Activated CD4-positive, alpha-beta memory T cell treated with anti-CD3 and anti-CD28 coated beads for 36 hours (primary cell): ENCODE results near the gene LTF. TPM values are rescaled to one million over a fixed set of nuclear protein-coding genes. Genes with fewer than 3 reads are reported as not detected.

ENCODE experiments used
- CTCF ChIA-PET: fragments of 350-600 bp; sonication (Branson Sonifier 250); formaldehyde crosslinking; loops from one replicate; lab custom pipeline; 2021; ENCODE audit warnings: antibody characterized with exemption, inconsistent platforms; lab: Charles Lee
- POLR2A ChIA-PET: fragments of 350-600 bp; sonication (Branson Sonifier 250); formaldehyde crosslinking; loops from one replicate; lab custom pipeline; 2021; ENCODE audit warnings: antibody characterized with exemption; lab: Charles Lee
- DNase-seq: peaks from one replicate; pipeline ENCODE4 v3.0.0-alpha.2; 2020
- H3K27ac Mint-ChIP-seq: one replicate; pipeline ENCODE4 v1.8.0; 2021; ENCODE audit warnings: mixed read lengths
- H3K27me3 Mint-ChIP-seq: one replicate; pipeline ENCODE4 v1.8.0; 2021; ENCODE audit warnings: mixed read lengths
- H3K36me3 Mint-ChIP-seq: one replicate; pipeline ENCODE4 v1.8.0; 2021; ENCODE audit warnings: mixed read lengths
- H3K4me1 Mint-ChIP-seq: one replicate; pipeline ENCODE4 v1.8.0; 2021; ENCODE audit warnings: low read depth, mixed read lengths
- H3K4me3 Mint-ChIP-seq: one replicate; pipeline ENCODE4 v1.8.0; 2021; ENCODE audit warnings: mild to moderate bottlenecking, mixed read lengths
- H3K9me3 Mint-ChIP-seq: one replicate; pipeline ENCODE4 v1.8.0; 2021; ENCODE audit warnings: mixed read lengths
- intact Hi-C: fragments of 100-400 bp; cut with micrococcal nuclease; formaldehyde crosslinking; loops from one replicate; pipeline ENCODE4 v1.15.1; 2023
- total RNA-seq, 2 experiments: library from RNA; stranded (reverse); gene quantifications; one replicate each; pipeline ENCODE4 v1.2.3, GENCODE V29; 2021

The LTF gene
- total RNA-seq, 2 experiments from 2014 or later: not detected

DNA sequence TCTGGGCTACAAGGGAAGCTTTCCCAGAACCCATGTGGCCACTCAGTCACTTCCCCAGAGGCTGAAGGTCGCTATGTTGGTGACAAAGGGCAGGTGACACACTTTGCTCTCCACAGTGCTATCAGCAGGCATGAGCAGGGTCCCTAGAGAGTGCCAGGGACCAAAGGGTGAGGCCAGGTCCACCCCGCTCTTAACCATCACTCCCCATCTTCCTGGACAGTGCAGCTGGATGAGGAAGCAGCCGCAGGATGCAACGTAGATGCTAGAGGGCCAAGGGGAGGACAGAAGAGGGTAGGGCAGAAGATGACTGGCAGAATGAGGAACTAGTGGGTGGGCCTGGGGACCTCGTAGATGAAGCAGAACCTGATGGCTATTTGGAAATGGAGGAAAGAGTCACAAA, 13.6 kb upstream of the LTF start:
- no peak overlapping the region for H3K27ac Mint-ChIP-seq
- H3K36me3 Mint-ChIP-seq: peaks cover 4% of the 10 kb centered on the region
- no peaks in the 10 kb centered on the region for H3K4me1 Mint-ChIP-seq
- no peak for DNase-seq
- H3K4me3 Mint-ChIP-seq: no peak overlapping the region
- H3K9me3 Mint-ChIP-seq: peaks cover 14% of the 10 kb centered on the region
- peaks cover 19% of the 10 kb centered on the region for H3K27me3 Mint-ChIP-seq
- POLR2A ChIA-PET: no interaction called here
- CTCF ChIA-PET: interaction anchor here (1.3 kb wide), 1 partner anchor 10 kb away, joined by 6 read pairs; no protein-coding TSS in a partner anchor
- intact Hi-C loops: no loop called here

DNA sequence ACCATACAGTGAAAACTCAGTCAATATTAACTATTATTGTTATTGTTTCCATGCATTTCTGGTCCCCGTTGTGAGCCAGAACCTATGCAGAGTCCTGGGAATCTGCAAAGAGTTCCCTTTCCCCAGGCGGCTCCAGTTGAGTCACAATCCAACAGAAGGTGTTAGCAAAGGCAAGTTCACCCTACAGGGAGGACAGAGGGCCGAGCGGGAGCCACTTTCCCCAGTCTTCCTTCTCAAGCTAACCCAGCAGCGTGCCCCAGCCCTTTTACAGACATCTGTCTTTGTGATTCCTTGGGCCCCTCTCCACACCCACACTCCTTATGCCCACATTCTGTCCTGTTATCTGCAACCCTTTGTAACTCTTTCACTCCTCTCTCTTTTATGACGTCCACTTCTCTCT, 13.1 kb upstream of the LTF start:
- H3K27ac Mint-ChIP-seq: no peak overlapping the region
- H3K9me3 Mint-ChIP-seq: peaks cover 14% of the 10 kb centered on the region
- intact Hi-C loops: no loop called here
- no peaks in the 10 kb centered on the region for H3K4me1 Mint-ChIP-seq
- POLR2A ChIA-PET: no interaction called here
- peaks cover 24% of the 10 kb centered on the region for H3K27me3 Mint-ChIP-seq
- CTCF ChIA-PET: interaction anchor here (1.3 kb wide), 1 partner anchor 11 kb away, joined by 6 read pairs; no protein-coding TSS in a partner anchor
- DNase-seq: no peak
- H3K36me3 Mint-ChIP-seq: peaks cover 4% of the 10 kb centered on the region
- no peak overlapping the region for H3K4me3 Mint-ChIP-seq

GRCh38 chr3:46477145-46477544, 12.4 kb upstream of the LTF start:
- no peak for DNase-seq
- Mint-ChIP-seq H3K9me3 (peaks cover 14% of the 10 kb centered on the region), H3K27ac (no peak overlapping the region), H3K36me3 (peaks cover 4% of the 10 kb centered on the region), H3K4me1 (no peaks in the 10 kb centered on the region), H3K4me3 (no peak overlapping the region), H3K27me3 (peaks cover 25% of the 10 kb centered on the region)
- ChIA-PET POLR2A (no interaction called here), CTCF (interaction anchor here (2.2 kb wide), 1 partner anchor 12 kb away, joined by 12 read pairs; no protein-coding TSS in a partner anchor)
- intact Hi-C loops: no loop called here

DNA sequence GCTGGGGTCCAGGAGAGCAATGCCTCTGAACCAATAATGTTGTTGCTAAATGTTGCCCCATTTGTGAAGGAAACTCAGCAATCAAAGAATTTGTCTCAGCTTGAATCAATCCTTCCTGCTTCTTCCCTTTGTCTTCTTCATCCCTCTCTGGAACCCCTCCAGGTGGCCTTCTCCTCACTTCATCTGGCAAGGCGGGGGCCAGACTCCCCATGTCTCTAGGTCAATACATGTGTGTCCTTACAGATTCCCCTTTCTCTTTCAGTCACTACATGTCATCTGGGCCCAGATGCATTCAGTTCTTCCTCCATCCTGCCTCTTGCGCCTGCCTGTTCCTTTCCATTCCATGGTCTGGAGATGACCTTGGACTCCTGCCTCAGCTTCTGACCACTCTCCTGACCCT, 8.0 kb upstream of the LTF start:
- no peak overlapping the region for H3K4me3 Mint-ChIP-seq
- H3K36me3 Mint-ChIP-seq: peaks cover 4% of the 10 kb centered on the region
- intact Hi-C loops: no loop called here
- no peak for DNase-seq
- ChIA-PET CTCF (interaction anchor here (2.9 kb wide), 1 partner anchor 16 kb away, joined by 14 read pairs; no protein-coding TSS in a partner anchor), POLR2A (no interaction called here)
- no peak overlapping the region for H3K27ac Mint-ChIP-seq
- H3K27me3 Mint-ChIP-seq: peaks cover 17% of the 10 kb centered on the region
- H3K4me1 Mint-ChIP-seq: no peaks in the 10 kb centered on the region
- H3K9me3 Mint-ChIP-seq: peaks cover 14% of the 10 kb centered on the region

DNA sequence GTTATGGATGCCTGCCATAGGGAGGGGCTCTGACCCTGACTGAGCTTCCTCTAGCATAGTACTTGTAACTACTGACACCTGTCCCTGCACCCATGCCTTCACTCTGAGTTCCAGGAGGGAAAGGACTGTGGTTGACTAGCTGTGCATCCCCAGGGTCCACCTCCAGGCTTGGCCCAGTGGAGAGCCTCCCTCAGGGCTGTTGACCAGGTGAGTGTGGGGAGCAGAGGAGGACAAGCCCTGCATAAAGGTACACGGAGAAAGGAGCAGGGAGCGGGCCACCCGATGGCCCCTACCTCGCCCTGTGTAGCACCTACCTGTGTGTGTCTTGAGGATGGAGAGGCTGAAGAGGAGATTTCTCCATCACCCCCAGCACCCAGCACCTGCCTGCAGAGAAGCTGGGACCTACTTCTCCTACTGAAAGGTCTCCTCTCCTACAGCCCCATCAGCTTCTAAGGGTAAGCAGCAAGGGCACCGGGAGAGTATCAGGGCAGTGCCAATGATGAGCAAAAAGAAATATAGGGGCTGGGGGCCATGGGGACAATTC, 6.7 kb upstream of the LTF start:
- intact Hi-C loops: no loop called here
- peaks cover 14% of the 10 kb centered on the region for H3K9me3 Mint-ChIP-seq
- peaks cover 14% of the 10 kb centered on the region for H3K27me3 Mint-ChIP-seq
- peaks cover 4% of the 10 kb centered on the region for H3K36me3 Mint-ChIP-seq
- no peak overlapping the region for H3K27ac Mint-ChIP-seq
- no peak for DNase-seq
- H3K4me3 Mint-ChIP-seq: no peak overlapping the region
- POLR2A ChIA-PET: no interaction called here
- CTCF ChIA-PET: interaction anchor here (1.1 to 2.9 kb wide), 2 partner anchors 17 to 158 kb away, joined by 4 to 14 read pairs; no protein-coding TSS in a partner anchor
- H3K4me1 Mint-ChIP-seq: no peaks in the 10 kb centered on the region

DNA sequence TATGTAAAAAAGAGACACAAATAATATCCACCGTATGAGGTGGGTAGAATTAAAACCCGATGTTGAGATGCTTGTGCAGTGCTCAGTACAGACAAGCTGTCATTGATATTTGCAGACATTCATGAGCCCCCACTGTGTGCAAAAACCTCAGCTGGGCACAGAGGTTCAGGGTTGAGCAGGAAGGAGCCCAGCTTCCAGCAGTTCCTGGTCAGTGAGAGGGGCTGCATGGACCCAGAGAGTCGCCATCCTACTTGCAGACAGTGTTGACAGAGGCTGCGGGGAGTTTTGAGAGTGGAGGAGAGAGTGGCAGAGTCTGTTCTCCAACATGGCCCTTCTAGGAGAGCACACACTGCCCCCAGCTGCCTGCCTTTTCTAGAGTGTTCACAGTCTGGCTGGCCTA, 6.1 kb upstream of the LTF start:
- no peaks in the 10 kb centered on the region for H3K4me1 Mint-ChIP-seq
- no peak overlapping the region for H3K27ac Mint-ChIP-seq
- ChIA-PET POLR2A (no interaction called here), CTCF (interaction anchor here (2.9 kb wide), 1 partner anchor 18 kb away, joined by 14 read pairs; no protein-coding TSS in a partner anchor)
- H3K27me3 Mint-ChIP-seq: peaks cover 14% of the 10 kb centered on the region
- peaks cover 4% of the 10 kb centered on the region for H3K36me3 Mint-ChIP-seq
- no peak overlapping the region for H3K4me3 Mint-ChIP-seq
- DNase-seq: no peak
- peaks cover 14% of the 10 kb centered on the region for H3K9me3 Mint-ChIP-seq
- intact Hi-C loops: no loop called here

DNA sequence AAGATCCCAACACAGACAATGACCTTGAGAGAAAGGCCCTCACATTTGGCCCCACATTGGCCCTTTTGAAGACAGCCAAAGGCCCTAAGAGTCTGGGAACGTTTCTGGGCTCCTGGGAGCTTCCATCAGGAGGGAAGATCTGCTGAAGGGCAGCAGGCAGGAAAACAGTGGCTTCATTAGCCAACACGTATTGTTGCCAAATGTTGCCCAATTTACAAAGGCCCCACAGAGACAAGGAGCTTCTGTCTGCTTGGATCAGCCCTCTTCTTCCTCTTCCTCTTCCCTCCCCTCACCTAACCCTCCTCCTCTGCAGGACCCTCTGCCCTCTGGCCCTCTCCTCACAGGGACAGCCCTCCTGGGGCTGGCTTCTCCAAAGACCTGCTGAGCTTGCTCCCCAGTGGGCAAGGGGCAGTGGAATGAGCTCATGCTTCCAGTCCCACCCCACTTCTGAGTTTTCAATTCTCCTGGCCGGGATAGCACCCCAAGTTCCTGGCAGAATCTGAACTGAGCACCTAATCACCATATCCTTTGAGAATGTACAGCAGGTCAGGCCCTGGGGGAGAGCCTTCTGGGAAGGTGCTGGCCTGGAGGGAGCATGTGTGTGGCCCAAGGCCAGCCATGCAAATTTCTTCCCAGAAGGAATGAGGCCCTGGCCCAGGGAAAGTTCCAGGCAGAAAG, 5.1 kb upstream of the LTF start:
- Mint-ChIP-seq H3K4me1 (no peaks in the 10 kb centered on the region), H3K27ac (no peak overlapping the region), H3K4me3 (no peak overlapping the region), H3K36me3 (peaks cover 4% of the 10 kb centered on the region), H3K9me3 (peaks cover 7% of the 10 kb centered on the region), H3K27me3 (peaks cover 23% of the 10 kb centered on the region)
- POLR2A ChIA-PET: no interaction called here
- no peak for DNase-seq
- intact Hi-C loops: no loop called here
- CTCF ChIA-PET: interaction anchor here (2.9 kb wide), 1 partner anchor 19 kb away, joined by 14 read pairs; no protein-coding TSS in a partner anchor

DNA sequence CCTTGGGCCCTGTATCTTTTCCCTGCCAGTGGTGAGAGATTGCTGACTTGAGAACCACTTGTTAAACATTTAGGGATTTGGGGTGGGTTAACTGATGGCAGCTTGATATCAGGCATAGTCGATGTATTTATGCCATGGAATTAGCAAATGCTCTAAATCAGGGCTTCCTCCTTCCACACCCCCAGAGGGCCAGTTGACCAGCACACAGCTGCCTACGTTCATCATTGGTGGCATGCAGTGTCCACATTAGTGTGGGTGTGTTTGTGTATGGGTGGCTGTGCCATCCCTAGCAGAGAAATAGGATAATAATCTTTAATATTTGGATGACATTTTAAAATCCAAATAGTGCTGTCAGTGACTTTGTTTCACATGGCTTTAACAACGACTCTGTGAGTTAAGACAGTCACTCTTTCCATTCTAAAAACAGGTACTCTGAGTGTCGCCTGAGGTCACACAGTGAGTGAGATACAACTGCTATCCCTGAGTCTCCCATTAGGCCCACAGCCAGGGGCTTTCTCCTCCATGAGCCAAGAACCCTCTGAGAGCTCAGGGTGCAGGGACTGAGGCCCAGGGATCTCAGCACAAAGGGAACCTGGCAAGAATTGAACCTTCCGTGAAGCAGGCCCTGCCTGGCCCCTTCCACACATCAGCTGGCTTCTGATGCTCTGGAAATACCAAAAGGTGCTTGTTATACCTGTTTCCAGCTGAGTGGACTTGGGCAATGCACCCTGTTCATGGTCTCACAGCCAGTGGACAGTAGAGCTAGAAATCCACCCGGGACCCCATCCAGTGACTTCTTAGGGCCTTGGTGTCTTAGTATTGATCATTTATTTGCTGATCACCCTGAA, 4.3 kb upstream of the LTF start:
- Mint-ChIP-seq H3K9me3 (no peaks in the 10 kb centered on the region), H3K4me1 (no peaks in the 10 kb centered on the region), H3K36me3 (no peaks in the 10 kb centered on the region), H3K27ac (no peak overlapping the region), H3K27me3 (peaks cover 26% of the 10 kb centered on the region), H3K4me3 (no peak overlapping the region)
- POLR2A ChIA-PET: no interaction called here
- intact Hi-C loops: no loop called here
- DNase-seq: no peak
- CTCF ChIA-PET: interaction anchor here (1.3 kb wide), 1 partner anchor 20 kb away, joined by 7 read pairs; no protein-coding TSS in a partner anchor

DNA sequence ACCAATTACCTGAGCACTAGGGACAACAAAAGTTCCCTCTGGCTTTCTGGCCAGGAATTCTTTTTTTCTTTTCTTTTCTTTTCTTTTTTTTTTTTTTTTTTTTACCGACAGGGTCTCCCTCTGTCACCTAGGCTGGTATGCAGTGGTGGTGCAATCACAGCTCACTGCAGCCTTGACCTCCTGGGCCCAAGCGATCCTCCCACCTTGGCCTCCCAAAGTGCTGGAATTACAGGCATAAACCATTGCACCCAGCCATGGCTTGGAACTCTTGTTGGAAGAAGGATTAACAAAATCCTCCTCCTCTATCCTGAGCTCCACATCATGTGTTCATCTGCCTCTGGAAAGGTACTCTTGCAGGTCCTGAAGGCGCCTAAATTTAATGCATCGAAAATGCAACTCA, 2.9 kb upstream of the LTF start:
- CTCF ChIA-PET: interaction anchor here (1.3 kb wide), 1 partner anchor 21 kb away, joined by 7 read pairs; no protein-coding TSS in a partner anchor
- no peak for DNase-seq

DNA sequence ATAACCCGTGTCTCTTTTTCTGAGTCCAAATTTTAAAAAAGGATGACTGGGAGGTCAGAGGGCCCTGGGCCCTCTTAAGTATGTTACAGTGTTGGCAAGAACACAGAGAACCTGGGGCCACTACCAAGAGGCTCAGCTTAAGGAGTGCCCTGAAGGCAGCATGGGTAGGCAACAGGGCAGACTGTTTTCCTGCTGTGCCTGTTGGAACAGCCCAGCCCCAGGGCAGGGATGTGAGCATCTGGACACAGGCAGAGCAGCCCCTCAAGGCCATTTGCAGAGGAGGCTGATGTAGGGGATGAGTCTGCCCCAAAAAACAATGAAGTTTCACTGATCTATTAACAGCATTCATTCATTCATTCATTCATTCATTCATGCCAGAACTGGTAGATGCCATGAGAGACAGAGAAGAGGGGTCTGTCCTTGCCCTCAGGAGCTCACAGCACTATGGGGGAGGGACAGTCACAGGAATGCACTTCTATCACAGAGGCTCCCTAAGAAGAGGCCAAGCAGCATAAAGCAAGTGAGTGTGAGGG, 2.2 kb upstream of the LTF start:
- Mint-ChIP-seq H3K9me3 (no peaks in the 10 kb centered on the region), H3K27ac (no peak overlapping the region), H3K4me3 (no peak overlapping the region), H3K27me3 (peaks cover 29% of the 10 kb centered on the region), H3K36me3 (no peaks in the 10 kb centered on the region), H3K4me1 (no peaks in the 10 kb centered on the region)
- intact Hi-C loops: no loop called here
- ChIA-PET CTCF (interaction anchor here (1.0 kb wide), 1 partner anchor 163 kb away, joined by 3 read pairs; no protein-coding TSS in a partner anchor), POLR2A (no interaction called here)
- DNase-seq: no peak

More for the DNA sequence above, 2.9 kb upstream of the LTF start:
- no peak overlapping the region for H3K27ac Mint-ChIP-seq
- peaks cover 24% of the 10 kb centered on the region for H3K27me3 Mint-ChIP-seq
- no peaks in the 10 kb centered on the region for H3K4me1 Mint-ChIP-seq
- H3K9me3 Mint-ChIP-seq: no peaks in the 10 kb centered on the region
- no peak overlapping the region for H3K4me3 Mint-ChIP-seq
- intact Hi-C loops: no loop called here
- POLR2A ChIA-PET: no interaction called here
- no peaks in the 10 kb centered on the region for H3K36me3 Mint-ChIP-seq

DNA sequence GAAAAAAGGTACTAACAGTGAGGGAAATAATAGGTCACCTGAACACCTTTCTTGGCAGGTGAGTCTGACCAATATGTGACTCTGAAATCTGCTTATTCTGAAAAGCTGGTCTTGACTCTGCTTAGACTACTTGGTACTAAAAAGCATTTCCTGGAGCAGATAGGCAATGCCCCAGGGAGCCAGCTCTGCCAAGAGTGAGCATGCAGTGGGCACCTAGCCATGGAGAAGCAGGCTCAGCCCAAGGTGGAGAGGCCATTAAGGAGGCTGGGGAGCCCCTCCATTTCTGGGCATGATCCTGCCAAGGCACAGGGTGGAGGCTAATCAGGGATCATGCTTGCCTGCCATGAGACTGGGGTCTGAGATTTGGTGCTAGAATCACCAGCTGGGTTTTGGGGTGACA, 1.6 kb upstream of the LTF start:
- H3K4me3 Mint-ChIP-seq: no peak overlapping the region
- CTCF ChIA-PET: interaction anchor here (1.0 kb wide), 1 partner anchor 164 kb away, joined by 3 read pairs; no protein-coding TSS in a partner anchor
- POLR2A ChIA-PET: no interaction called here
- H3K4me1 Mint-ChIP-seq: no peaks in the 10 kb centered on the region
- H3K27ac Mint-ChIP-seq: no peak overlapping the region
- no peaks in the 10 kb centered on the region for H3K36me3 Mint-ChIP-seq
- intact Hi-C loops: no loop called here
- no peaks in the 10 kb centered on the region for H3K9me3 Mint-ChIP-seq
- peaks cover 33% of the 10 kb centered on the region for H3K27me3 Mint-ChIP-seq
- no peak for DNase-seq

DNA sequence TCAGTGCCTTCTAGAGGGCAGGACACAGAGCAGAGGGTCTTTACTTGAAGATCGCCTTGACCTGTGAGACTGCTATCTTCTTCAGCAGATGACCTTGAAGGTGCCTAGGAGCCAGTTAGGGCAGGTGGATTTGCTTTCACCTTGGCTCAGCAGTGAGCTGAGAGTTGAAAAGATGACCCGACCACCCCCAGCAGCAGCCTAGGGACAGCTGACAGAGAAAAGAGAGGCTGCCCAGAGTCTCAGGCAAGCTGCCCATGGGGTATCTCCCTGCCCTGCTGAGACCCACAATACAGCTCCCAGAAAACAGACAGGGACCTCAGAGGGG, 453 bp upstream of the LTF start:
- Mint-ChIP-seq H3K4me1 (no peaks in the 10 kb centered on the region), H3K36me3 (no peaks in the 10 kb centered on the region), H3K27me3 (peaks cover 39% of the 10 kb centered on the region), H3K9me3 (no peaks in the 10 kb centered on the region), H3K4me3 (no peak overlapping the region), H3K27ac (no peak overlapping the region)
- CTCF ChIA-PET: interaction anchor here (0.6 to 0.9 kb wide), 2 partner anchors 23 to 85 kb away, joined by 4 read pairs; no protein-coding TSS in a partner anchor
- no peak for DNase-seq
- POLR2A ChIA-PET: no interaction called here
- intact Hi-C loops: no loop called here
